Hypothalamus (tissue), 51 donors: Measurements from ENCODE around the gene C1QTNF1.

Experiments used
- DNase-seq, 51 donors: peaks; one replicate each; lab custom pipeline; 2025; lab: John Stamatoyannopoulos, UW

Gene C1QTNF1

GRCh38 chr17:79036181-79036580 is 12.2 kb downstream of the C1QTNF1 start:
- no peak for DNase-seq

DNA sequence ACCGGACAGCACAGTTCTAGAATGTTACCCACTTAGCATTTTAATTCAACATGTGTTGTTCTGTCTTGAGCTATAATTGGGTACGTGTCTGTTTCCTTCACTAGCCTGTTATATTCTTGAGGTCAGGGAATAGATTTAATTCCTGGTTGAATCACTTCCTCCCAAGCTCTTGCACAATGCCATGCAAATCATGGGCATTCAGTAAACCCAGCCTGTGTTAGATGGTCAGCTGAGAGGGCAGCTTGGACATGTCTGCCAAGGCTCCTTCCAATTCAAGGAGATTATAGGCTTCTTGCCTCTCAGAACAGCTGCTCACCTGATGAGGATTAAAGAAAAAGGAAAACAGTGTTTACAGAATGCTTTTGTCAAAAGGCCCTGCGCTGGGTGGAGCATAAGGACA is 12.6 kb downstream of the C1QTNF1 start:
- peak in 7 of 51 donors; percentile 5 to 42 (median 23) for DNase-seq

- peak in 1 of 51 donors; percentile 11 for DNase-seq
These were observed 14.7 kb downstream of the C1QTNF1 start for GRCh38 chr17:79038545-79039135.

DNA sequence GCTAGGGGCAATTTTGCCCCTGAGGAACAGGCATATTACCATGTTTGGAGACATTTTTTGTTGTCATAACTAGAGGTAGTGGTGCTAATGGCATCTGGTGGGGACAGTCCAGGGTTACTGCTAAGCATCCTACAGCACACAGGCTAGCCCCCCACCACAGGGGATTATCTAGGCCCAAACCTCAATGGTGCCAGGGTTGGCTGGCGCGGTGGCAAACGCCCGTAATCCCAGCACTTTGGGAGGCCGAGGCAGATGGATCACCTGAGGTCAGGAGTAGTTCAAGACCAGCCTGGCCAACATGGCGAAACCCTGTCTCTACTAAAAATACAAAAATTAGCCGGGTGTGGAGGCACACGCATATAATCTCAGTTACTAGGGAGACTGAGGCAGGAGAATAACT is 15.2 kb downstream of the C1QTNF1 start:
- DNase-seq, result no peak

DNA sequence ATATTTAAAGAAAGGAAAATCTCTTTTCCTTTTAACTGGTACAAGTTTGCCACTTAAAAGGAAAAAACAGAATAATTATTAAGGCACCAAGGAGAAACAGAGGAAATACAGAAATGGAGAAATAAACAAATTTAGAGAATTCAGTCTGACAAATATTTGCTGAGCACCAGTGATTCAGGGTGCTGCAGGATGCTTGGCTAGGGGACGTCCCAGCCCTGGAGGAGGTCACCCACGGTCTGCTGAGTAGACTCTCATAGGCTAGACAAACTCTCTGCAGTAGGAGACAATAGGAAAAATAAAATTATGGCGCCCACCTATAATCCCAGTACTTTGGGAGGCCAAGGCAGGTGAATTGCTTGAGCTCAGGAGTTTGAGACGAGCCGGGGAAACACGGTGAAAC is 15.9 kb downstream of the C1QTNF1 start:
- DNase-seq, result no peak

DNA sequence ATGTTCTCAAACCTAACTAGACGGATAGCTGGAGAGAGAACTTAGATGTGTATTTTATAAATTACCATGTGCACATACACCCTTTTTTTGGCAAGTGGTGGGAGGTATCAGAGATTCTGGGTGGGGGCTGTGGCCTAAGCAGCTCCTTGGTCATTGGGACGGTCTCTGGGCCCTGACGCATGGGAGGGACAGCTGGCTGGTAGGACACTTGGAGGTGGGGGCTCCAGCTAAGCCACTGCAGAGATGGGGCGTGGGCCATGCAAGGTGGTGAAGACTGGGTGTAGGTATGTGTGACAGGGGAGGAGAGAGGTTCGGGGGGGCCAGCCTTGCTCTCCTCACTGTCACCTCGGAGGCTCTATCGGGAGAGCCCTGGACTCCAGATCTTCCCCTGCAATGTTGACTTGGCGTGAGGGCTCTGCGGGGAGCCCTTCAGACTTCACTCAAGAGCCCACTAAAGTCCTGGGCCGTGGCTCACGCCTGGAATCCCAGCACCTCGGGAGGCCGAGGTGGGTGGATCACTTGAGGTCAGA is 17.1 kb downstream of the C1QTNF1 start:
- no peak for DNase-seq

- no peak for DNase-seq
These were observed 17.9 kb downstream of the C1QTNF1 start for GRCh38 chr17:79041723-79042420.

- DNase-seq, result peak in 17 of 51 donors; percentile 10 to 56 (median 27)
These were observed 18.6 kb downstream of the C1QTNF1 start for GRCh38 chr17:79042421-79043190.

DNA sequence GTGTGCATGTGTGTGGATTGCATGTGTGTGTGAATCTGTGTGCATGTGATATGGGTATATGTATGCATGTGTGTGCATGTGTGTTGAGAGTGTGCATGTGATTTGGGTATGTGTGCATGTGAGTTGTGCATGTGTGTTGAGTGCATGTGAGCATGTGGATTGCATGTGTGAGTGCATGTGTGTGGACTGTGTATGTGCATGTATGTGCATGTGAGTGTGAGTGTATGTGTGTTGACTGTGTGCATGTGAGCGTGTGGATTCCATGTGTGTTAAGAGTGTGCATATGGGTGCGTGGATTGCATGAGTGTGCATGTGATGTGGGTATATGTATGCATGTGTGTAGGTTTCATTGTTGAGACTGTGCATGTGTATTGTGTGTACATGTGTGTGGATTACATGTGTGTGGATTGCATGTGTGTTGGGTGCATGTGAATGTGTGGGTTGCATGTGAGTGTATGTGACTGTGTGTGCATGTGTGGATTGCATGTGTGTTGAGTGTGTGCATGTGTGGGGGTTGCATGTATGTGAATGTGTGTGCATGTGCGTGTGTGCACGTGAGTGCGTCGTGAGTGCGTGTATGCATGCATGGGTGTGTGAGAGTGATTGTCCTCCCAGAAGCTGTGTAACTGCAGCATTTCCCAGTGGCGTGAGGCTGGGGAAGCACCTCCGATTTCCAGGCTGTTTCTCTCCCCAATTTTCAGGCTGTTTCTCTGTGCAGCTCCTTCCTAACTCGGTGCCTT is 19.4 kb downstream of the C1QTNF1 start:
- no peak for DNase-seq

- DNase-seq, result no peak
These were observed 20.0 kb downstream of the C1QTNF1 start for GRCh38 chr17:79043931-79044320.

GRCh38 chr17:79044462-79044861 is 20.5 kb downstream of the C1QTNF1 start:
- no peak for DNase-seq

GRCh38 chr17:79045001-79045729 is 21.2 kb downstream of the C1QTNF1 start:
- DNase-seq, result no peak

DNA sequence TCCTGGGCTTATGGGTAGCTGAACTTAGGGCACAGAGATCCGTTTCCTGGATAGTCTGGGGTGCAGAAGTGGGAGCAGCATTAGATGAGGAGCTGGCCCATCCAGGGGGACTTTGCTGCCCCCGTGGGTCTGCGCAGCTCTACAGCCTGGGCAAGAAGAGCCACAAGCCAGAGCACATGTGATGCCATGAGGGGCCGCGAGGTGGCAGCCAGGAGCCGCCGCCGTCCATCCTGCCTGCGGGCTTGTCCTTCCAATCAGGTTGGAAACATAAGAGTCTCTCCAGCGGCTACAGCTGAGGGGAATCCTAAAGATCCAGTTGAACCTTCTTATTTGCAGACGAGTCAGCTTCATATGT is 21.9 kb downstream of the C1QTNF1 start:
- peak in 44 of 51 donors; percentile 5 to 81 (median 54) for DNase-seq

GRCh38 chr17:79046197-79046915 is 22.4 kb downstream of the C1QTNF1 start:
- DNase-seq, result no peak

- no peak for DNase-seq
These were observed 22.9 kb downstream of the C1QTNF1 start for GRCh38 chr17:79046916-79047280.

DNA sequence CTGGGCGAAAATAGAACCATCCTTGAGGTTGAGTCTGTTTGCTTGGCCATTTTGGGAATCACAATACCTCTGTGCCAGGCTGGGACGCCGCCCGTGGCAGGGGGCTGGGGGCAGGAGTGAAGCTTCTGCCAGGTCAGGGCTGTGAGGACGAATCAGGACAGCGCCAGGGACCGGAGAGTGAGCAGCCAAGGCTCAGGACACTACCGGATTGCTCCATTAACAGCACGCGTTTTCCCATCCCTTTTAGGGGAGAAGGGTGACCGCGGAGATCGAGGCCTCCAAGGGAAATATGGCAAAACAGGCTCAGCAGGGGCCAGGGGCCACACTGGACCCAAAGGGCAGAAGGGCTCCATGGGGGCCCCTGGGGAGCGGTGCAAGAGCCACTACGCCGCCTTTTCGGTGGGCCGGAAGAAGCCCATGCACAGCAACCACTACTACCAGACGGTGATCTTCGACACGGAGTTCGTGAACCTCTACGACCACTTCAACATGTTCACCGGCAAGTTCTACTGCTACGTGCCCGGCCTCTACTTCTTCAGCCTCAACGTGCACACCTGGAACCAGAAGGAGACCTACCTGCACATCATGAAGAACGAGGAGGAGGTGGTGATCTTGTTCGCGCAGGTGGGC is 23.4 kb downstream of the C1QTNF1 start:
- no peak for DNase-seq

DNA sequence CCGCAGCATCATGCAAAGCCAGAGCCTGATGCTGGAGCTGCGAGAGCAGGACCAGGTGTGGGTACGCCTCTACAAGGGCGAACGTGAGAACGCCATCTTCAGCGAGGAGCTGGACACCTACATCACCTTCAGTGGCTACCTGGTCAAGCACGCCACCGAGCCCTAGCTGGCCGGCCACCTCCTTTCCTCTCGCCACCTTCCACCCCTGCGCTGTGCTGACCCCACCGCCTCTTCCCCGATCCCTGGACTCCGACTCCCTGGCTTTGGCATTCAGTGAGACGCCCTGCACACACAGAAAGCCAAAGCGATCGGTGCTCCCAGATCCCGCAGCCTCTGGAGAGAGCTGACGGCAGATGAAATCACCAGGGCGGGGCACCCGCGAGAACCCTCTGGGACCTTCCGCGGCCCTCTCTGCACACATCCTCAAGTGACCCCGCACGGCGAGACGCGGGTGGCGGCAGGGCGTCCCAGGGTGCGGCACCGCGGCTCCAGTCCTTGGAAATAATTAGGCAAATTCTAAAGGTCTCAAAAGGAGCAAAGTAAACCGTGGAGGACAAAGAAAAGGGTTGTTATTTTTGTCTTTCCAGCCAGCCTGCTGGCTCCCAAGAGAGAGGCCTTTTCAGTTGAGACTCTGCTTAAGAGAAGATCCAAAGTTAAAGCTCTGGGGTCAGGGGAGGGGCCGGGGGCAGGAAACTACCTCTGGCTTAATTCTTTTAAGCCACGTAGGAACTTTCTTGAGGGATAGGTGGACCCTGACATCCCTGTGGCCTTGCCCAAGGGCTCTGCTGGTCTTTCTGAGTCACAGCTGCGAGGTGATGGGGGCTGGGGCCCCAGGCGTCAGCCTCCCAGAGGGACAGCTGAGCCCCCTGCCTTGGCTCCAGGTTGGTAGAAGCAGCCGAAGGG is 24.2 kb downstream of the C1QTNF1 start:
- DNase-seq, result no peak
